K562 (cell line): ENCODE results near the gene MAPRE2. TPM values are rescaled to one million over a fixed set of nuclear protein-coding genes. Genes with fewer than 3 reads are reported as not detected.
A peak's percentile ranks its signal among the peaks of the same experiment; 100 is the strongest.

ENCODE experiments used
- ATF6 ChIP-seq: sonication (generic); formaldehyde crosslinking; IDR thresholded peaks from 2 replicates; pipeline ENCODE4 v1.4.0; 2020; ENCODE audit warnings: mild to moderate bottlenecking, missing genetic modification reagents
- CAMTA2 ChIP-seq: fragments of 250-450 bp; sonication (Bioruptor Pico); conservative IDR thresholded peaks from 2 replicates; pipeline ENCODE4 v1.5.1; 2022
- CHD2 ChIP-seq: IDR thresholded peaks from 2 replicates; pipeline ENCODE4 v1.6.1; 2011; ENCODE audit warnings: low read depth, low read length
- E2F3 ChIP-seq: fragments of 250-450 bp; sonication (Bioruptor Pico); IDR thresholded peaks from 2 replicates; pipeline ENCODE4 v1.4.0; 2020; ENCODE audit warnings: mild to moderate bottlenecking
- EZH2 ChIP-seq: IDR thresholded peaks from 2 replicates; pipeline ENCODE4 v1.6.1; 2012; ENCODE audit warnings: low read depth, mild to moderate bottlenecking, inconsistent platforms, low read length, borderline replicate concordance
- FOXA1 ChIP-seq: fragments of 450-650 bp; IDR thresholded peaks from 2 replicates; pipeline ENCODE4 v1.6.1; 2016; ENCODE audit warnings: mild to moderate bottlenecking, borderline replicate concordance
- GATA2 ChIP-seq: sonication (generic); formaldehyde crosslinking; IDR thresholded peaks from 2 replicates; pipeline ENCODE4 v1.4.0; 2020; ENCODE audit warnings: mild to moderate bottlenecking, missing genetic modification reagents
- ILK ChIP-seq: fragments of 450-650 bp; IDR thresholded peaks from 2 replicates; pipeline ENCODE4 v1.6.1; 2016; ENCODE audit warnings: missing genetic modification characterization, low read depth, mild to moderate bottlenecking, missing compliant biosample characterization, moderate library complexity, borderline replicate concordance
- KAT7 ChIP-seq: sonication (generic); formaldehyde crosslinking; IDR thresholded peaks from 2 replicates; pipeline ENCODE4 v1.8.0; 2022; ENCODE audit warnings: missing genetic modification reagents, mild to moderate bottlenecking, borderline replicate concordance
- KLF13 ChIP-seq: fragments of 450-650 bp; IDR thresholded peaks from 2 replicates; pipeline ENCODE4 v1.6.1; 2016; ENCODE audit warnings: missing genetic modification characterization, low read depth, mild to moderate bottlenecking, missing compliant biosample characterization, moderate library complexity, borderline replicate concordance
- L3MBTL2 ChIP-seq: fragments of 450-650 bp; IDR thresholded peaks from 2 replicates; pipeline ENCODE4 v1.6.1; 2016; ENCODE audit warnings: mild to moderate bottlenecking, moderate library complexity
- MAZ ChIP-seq, 2 experiments: fragments of 450-650 bp in 1 of 2; sonication (generic) in 1 of 2; formaldehyde crosslinking; IDR thresholded peaks in 1 of 2; conservative IDR thresholded peaks in 1 of 2; 2 replicates each; pipeline versions ENCODE4 v1.4.0 to v1.5.0; 2020; ENCODE audit warnings: mild to moderate bottlenecking in 1 of 2, missing genetic modification reagents in 1 of 2
- MEF2A ChIP-seq: IDR thresholded peaks from 2 replicates; pipeline ENCODE4 v1.6.1; 2011; ENCODE audit warnings: low read depth, mild to moderate bottlenecking, low read length, moderate library complexity; ENCODE audit not compliant: control insufficient read depth
- POLR2H ChIP-seq: IDR thresholded peaks from 2 replicates; pipeline ENCODE4 v1.6.1; 2016; ENCODE audit warnings: missing genetic modification characterization, low read depth, mild to moderate bottlenecking, control low read depth, missing compliant biosample characterization, moderate library complexity
- SETDB1 ChIP-seq: IDR thresholded peaks from one replicate; pipeline ENCODE4 v1.6.1; 2012; ENCODE audit warnings: low read length, control low read depth, inconsistent platforms
- TFAM ChIP-seq: fragments of 250-450 bp; sonication (Bioruptor Pico); conservative IDR thresholded peaks from 2 replicates; pipeline ENCODE4 v1.5.0; 2021; ENCODE audit warnings: mild to moderate bottlenecking, moderate library complexity
- WHSC1 ChIP-seq: IDR thresholded peaks from one replicate; pipeline ENCODE4 v1.6.1; 2012; ENCODE audit warnings: low read length, control low read depth, inconsistent platforms
- ZBTB5 ChIP-seq: fragments of 450-650 bp; IDR thresholded peaks from 2 replicates; pipeline ENCODE4 v1.6.1; 2017; ENCODE audit warnings: antibody characterized with exemption
- polyA plus RNA-seq, 8 experiments: library from polyadenylated mRNA; depleted of rRNA in 4 of 8; stranded (reverse) in 5 of 8; unstranded in 3 of 8; fragments of >200 nt; fragmentation: Nextera tagmentation in 2 of 8; fragmentation: Illumina TruSeq in 1 of 8; extraction: Ambion mirVana in 2 of 8; extraction: Trizol in 1 of 8; gene quantifications; 2 replicates each; pipeline versions ENCODE4 v1.2.1 to v1.2.3, GENCODE V29; 2011 to 2014; ENCODE audit warnings: inconsistent platforms in 1 of 8, missing spikeins in 1 of 8
- total RNA-seq, 7 experiments: library from RNA; depleted of rRNA in 6 of 7; stranded (reverse); fragments of >200 nt in 6 of 7; fragmentation: Illumina TruSeq in 2 of 7; extraction: Trizol in 2 of 7; gene quantifications; 2 replicates each; pipeline versions ENCODE4 v1.2.1 to v1.2.3, GENCODE V29; 2011 to 2021; ENCODE audit warnings: low replicate concordance in 1 of 7
- TF ChIP-seq, protein P1 (sequence below), 2 experiments: fragments of 150-350 bp in 1 of 2; IDR thresholded peaks; 2 replicates each; pipeline ENCODE4 v1.6.1; 2012 to 2016; ENCODE audit warnings: low read depth in 2 of 2, low read length in 2 of 2, mild to moderate bottlenecking in 1 of 2, moderate library complexity in 1 of 2

Gene MAPRE2
- total and polyA plus RNA-seq, 9 of the 15 experiments (the other 6 are each of a cell fraction or from before 2014, with no cell fraction given), result 32.3 to 70.7 (median 40.7) TPM

DNA sequence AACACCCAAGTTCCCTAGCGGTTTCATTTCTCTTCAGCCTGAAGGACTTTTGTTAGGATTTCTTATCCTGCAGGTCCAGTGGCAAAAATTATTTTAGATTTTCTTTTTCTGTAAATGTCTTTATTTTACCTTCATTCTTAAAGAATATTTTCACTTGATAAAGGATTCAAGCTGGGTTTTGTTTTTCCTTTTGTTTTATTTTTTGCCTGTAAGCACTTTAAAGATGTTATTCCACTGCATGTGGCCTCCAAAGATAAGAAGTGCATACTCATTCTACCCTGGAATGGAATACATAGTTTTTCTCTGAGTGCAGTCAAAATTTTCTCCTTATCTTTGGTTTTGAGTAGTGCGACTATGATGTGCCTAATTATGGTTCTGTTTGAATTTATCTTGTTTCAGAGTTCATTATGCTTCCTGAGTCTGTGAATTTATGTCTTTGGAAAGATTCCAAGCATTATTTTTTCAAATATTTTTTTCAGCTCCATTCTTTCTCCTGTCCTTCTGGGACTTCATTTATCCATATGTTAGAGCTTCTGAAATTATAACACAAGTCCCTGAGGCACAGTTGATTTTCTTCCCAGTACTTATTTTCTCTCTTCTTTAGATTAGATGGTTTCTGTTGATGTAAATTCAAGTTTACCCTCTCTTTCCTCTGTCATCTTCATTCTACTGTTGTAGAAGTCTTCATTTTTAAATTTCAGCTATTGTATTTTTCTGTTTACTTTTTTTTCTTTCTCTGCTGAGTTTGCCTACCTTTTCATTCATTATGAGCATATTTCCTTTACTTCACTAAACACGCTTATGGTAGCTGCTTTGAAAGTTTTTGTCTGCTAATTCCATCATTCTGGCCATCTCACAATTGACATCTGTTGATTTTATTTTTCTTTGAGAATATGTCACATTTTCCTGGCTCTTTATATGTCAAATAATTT is 69.6 kb downstream of the MAPRE2 start (continued):
- TF ChIP-seq MEF2A (peak; percentile 47; the same call in 1 of the 2 replicates), CHD2 (no peak), WHSC1 (no peak), ATF6 (no peak), L3MBTL2 (peak; percentile 58; the same call in 1 of the 2 replicates), ILK (tag) (no peak), CAMTA2 (CRISPR knock-in tag) (no peak), E2F3 (CRISPR knock-in tag) (no peak), TFAM (CRISPR knock-in tag) (no peak), ZBTB5 (no peak), FOXA1 (no peak), POLR2H (tag) (peak; percentile 84), MAZ (CRISPR knock-in tag; conservative IDR thresholded peaks at IDR 0.05 in 1 of 2, IDR thresholded peaks at IDR 0.05 in 1 of 2) (no peak; a peak in 1 of 4 replicates), SETDB1 (no peak), EZH2 (no peak), KLF13 (tag) (no peak), KAT7 (no peak), GATA2 (CRISPR knock-in tag) (peak; percentile 18; the same call in 1 of the 2 replicates)
- TF ChIP-seq, protein P1, sequence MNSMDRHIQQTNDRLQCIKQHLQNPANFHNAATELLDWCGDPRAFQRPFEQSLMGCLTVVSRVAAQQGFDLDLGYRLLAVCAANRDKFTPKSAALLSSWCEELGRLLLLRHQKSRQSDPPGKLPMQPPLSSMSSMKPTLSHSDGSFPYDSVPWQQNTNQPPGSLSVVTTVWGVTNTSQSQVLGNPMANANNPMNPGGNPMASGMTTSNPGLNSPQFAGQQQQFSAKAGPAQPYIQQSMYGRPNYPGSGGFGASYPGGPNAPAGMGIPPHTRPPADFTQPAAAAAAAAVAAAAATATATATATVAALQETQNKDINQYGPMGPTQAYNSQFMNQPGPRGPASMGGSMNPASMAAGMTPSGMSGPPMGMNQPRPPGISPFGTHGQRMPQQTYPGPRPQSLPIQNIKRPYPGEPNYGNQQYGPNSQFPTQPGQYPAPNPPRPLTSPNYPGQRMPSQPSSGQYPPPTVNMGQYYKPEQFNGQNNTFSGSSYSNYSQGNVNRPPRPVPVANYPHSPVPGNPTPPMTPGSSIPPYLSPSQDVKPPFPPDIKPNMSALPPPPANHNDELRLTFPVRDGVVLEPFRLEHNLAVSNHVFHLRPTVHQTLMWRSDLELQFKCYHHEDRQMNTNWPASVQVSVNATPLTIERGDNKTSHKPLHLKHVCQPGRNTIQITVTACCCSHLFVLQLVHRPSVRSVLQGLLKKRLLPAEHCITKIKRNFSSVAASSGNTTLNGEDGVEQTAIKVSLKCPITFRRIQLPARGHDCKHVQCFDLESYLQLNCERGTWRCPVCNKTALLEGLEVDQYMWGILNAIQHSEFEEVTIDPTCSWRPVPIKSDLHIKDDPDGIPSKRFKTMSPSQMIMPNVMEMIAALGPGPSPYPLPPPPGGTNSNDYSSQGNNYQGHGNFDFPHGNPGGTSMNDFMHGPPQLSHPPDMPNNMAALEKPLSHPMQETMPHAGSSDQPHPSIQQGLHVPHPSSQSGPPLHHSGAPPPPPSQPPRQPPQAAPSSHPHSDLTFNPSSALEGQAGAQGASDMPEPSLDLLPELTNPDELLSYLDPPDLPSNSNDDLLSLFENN (IDR thresholded peaks at IDR 0.05; ENCODE audit: low read depth in 2 of 2, low read length in 2 of 2), result peak in 1 of 2 experiments; percentile 76; a peak in 2 of 4 replicates
